OCI-LY7 (cell line): Measurements from ENCODE around the gene LOXHD1. TPM values are rescaled to one million over a fixed set of nuclear protein-coding genes. Genes with fewer than 3 reads are reported as not detected.

Source experiments
- BruUV-seq: library from RNA; stranded (reverse); fragments of 400-500 nt; replicated peaks from 2 replicates; lab custom pipeline; 2021; lab: Mats Ljungman, UMichigan
- CTCF ChIA-PET: fragments of 300-600 bp; sonication (Branson Sonifier 250); formaldehyde crosslinking; loops from one replicate; lab custom pipeline; 2022; ENCODE audit warnings: antibody characterized with exemption; ENCODE audit not compliant: unreplicated experiment; lab: Charles Lee
- POLR2A ChIA-PET: fragments of 300-600 bp; sonication (Branson Sonifier 250); formaldehyde crosslinking; loops from one replicate; lab custom pipeline; 2022; ENCODE audit warnings: antibody characterized with exemption; lab: Charles Lee
- DNase-seq: peaks from one replicate; pipeline ENCODE4 v3.0.0-alpha.2; 2015; ENCODE audit warnings: low spot score
- H2AFZ ChIP-seq: fragments of 200-600 bp; sonication (generic), shearing (Covaris generic); 2 replicates; pipeline ENCODE4 v1.6.1; 2014; ENCODE audit warnings: mild to moderate bottlenecking, antibody characterized with exemption, low read length, moderate library complexity
- H3K27ac ChIP-seq: fragments of 200-600 bp; sonication (generic); 2 replicates; pipeline ENCODE4 v1.5.1; 2014; ENCODE audit warnings: mixed run types, low read depth, mild to moderate bottlenecking, moderate library complexity, low read length, inconsistent platforms; ENCODE audit not compliant: poor library complexity, severe bottlenecking
- H3K36me3 ChIP-seq: fragments of 200-600 bp; sonication (generic); 2 replicates; pipeline ENCODE4 v1.6.1; 2014; ENCODE audit warnings: mild to moderate bottlenecking, antibody characterized with exemption, low read length, moderate library complexity, mixed read lengths; ENCODE audit not compliant: insufficient read depth
- H3K4me1 ChIP-seq: fragments of 200-600 bp; sonication (generic); 2 replicates; pipeline ENCODE4 v1.5.1; 2014; ENCODE audit warnings: mild to moderate bottlenecking, low read length; ENCODE audit not compliant: insufficient read depth, poor library complexity, severe bottlenecking
- H3K4me2 ChIP-seq: fragments of 200-600 bp; sonication (generic); 2 replicates; pipeline ENCODE4 v1.6.1; 2014; ENCODE audit warnings: mild to moderate bottlenecking, low read length
- H3K4me3 ChIP-seq: fragments of 200-600 bp; sonication (generic); 2 replicates; pipeline ENCODE4 v1.5.1; 2014; ENCODE audit warnings: mild to moderate bottlenecking, low read depth, low read length; ENCODE audit not compliant: poor library complexity, severe bottlenecking
- H3K79me2 ChIP-seq: fragments of 200-600 bp; sonication (generic); 2 replicates; pipeline ENCODE4 v1.6.1; 2016; ENCODE audit warnings: low read depth, mild to moderate bottlenecking, low read length, moderate library complexity, mixed read lengths; ENCODE audit not compliant: insufficient read depth
- H3K9me2 ChIP-seq: fragments of 200-600 bp; sonication (generic); 2 replicates; pipeline ENCODE4 v1.6.1; 2016; ENCODE audit warnings: mild to moderate bottlenecking, low read length, mixed read lengths; ENCODE audit not compliant: insufficient read depth
- H3K9me3 ChIP-seq: fragments of 200-600 bp; sonication (generic); 2 replicates; pipeline ENCODE4 v1.6.1; 2014; ENCODE audit warnings: mild to moderate bottlenecking, mixed run types, low read length, mixed read lengths
- H4K20me1 ChIP-seq: fragments of 200-600 bp; sonication (generic); 2 replicates; pipeline ENCODE4 v1.6.1; 2014; ENCODE audit warnings: mild to moderate bottlenecking, antibody characterized with exemption, low read length, moderate library complexity, mixed read lengths; ENCODE audit not compliant: insufficient read depth
- EZH2phosphoT487 ChIP-seq: fragments of 200-600 bp; sonication (generic); IDR thresholded peaks from 2 replicates; pipeline ENCODE4 v1.6.1; 2018; ENCODE audit warnings: low read depth, borderline replicate concordance, mild to moderate bottlenecking, mixed run types, antibody characterized with exemption, low read length, moderate library complexity, mixed read lengths
- intact Hi-C: fragments of 100-400 bp; cut with micrococcal nuclease; formaldehyde crosslinking; loops from one replicate; pipeline ENCODE4 v1.10.0; 2022; ENCODE audit not compliant: unreplicated experiment
- total RNA-seq, 2 experiments: library from RNA; depleted of rRNA in 1 of 2; stranded (reverse); fragments of >200 nt in 1 of 2; shearing (Covaris generic) in 1 of 2; gene quantifications; 2 replicates each; pipeline ENCODE4 v1.2.3, GENCODE V29; 2014 to 2022
- TF ChIP-seq, protein P1 (sequence below): fragments of 200-600 bp; sonication (generic); conservative IDR thresholded peaks from 2 replicates; pipeline ENCODE4 v1.5.1; 2014; ENCODE audit warnings: mild to moderate bottlenecking, antibody characterized with exemption, low read length, moderate library complexity, mixed read lengths

Gene LOXHD1
- total RNA-seq, 2 experiments from 2014 or later, result not detected

- H3K4me1 ChIP-seq, result peaks cover 10% of the 10 kb centered on the region
- no peaks in the 10 kb centered on the region for H3K9me2 ChIP-seq
- intact Hi-C loops, result no loop called here
- TF ChIP-seq, protein P1, sequence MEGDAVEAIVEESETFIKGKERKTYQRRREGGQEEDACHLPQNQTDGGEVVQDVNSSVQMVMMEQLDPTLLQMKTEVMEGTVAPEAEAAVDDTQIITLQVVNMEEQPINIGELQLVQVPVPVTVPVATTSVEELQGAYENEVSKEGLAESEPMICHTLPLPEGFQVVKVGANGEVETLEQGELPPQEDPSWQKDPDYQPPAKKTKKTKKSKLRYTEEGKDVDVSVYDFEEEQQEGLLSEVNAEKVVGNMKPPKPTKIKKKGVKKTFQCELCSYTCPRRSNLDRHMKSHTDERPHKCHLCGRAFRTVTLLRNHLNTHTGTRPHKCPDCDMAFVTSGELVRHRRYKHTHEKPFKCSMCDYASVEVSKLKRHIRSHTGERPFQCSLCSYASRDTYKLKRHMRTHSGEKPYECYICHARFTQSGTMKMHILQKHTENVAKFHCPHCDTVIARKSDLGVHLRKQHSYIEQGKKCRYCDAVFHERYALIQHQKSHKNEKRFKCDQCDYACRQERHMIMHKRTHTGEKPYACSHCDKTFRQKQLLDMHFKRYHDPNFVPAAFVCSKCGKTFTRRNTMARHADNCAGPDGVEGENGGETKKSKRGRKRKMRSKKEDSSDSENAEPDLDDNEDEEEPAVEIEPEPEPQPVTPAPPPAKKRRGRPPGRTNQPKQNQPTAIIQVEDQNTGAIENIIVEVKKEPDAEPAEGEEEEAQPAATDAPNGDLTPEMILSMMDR, result no peak
- TF ChIP-seq EZH2phosphoT487, result no peak
- no peak for DNase-seq
- ChIA-PET POLR2A (no interaction called here), CTCF (no interaction called here)
- H3K4me3 ChIP-seq, result no peak overlapping the region
- no peak overlapping the region for H3K27ac ChIP-seq
- H3K79me2 ChIP-seq, result no peaks in the 10 kb centered on the region
- BruUV-seq, result no TSS peak
- H4K20me1 ChIP-seq, result no peaks in the 10 kb centered on the region
- no peaks in the 10 kb centered on the region for H3K36me3 ChIP-seq
- H3K9me3 ChIP-seq, result no peaks in the 10 kb centered on the region
- no peak overlapping the region for H2AFZ ChIP-seq
- no peak overlapping the region for H3K4me2 ChIP-seq
These were observed 11.7 kb upstream of the LOXHD1 start for GRCh38 chr18:46668694-46669093.

GRCh38 chr18:46668135-46668534, 11.1 kb upstream of the LOXHD1 start:
- BruUV-seq, result no TSS peak
- no peak overlapping the region for H2AFZ ChIP-seq
- H3K79me2 ChIP-seq, result no peaks in the 10 kb centered on the region
- H3K27ac ChIP-seq, result no peak overlapping the region
- H3K9me2 ChIP-seq, result no peaks in the 10 kb centered on the region
- H3K4me1 ChIP-seq, result peaks cover 10% of the 10 kb centered on the region
- ChIA-PET POLR2A (no interaction called here), CTCF (no interaction called here)
- H3K4me3 ChIP-seq, result no peak overlapping the region
- intact Hi-C loops, result no loop called here
- no peak overlapping the region for H3K4me2 ChIP-seq
- TF ChIP-seq, protein P1, result no peak
- no peak for TF ChIP-seq EZH2phosphoT487
- H3K9me3 ChIP-seq, result no peaks in the 10 kb centered on the region
- no peaks in the 10 kb centered on the region for H3K36me3 ChIP-seq
- no peak for DNase-seq
- no peaks in the 10 kb centered on the region for H4K20me1 ChIP-seq

GRCh38 chr18:46663539-46663938, 6.5 kb upstream of the LOXHD1 start:
- H3K9me2 ChIP-seq, result no peaks in the 10 kb centered on the region
- intact Hi-C loops, result no loop called here
- POLR2A ChIA-PET, result no interaction called here
- DNase-seq, result no peak
- H3K27ac ChIP-seq, result no peak overlapping the region
- H2AFZ ChIP-seq, result no peak overlapping the region
- no peak overlapping the region for H3K4me3 ChIP-seq
- no peaks in the 10 kb centered on the region for H3K79me2 ChIP-seq
- no peaks in the 10 kb centered on the region for H3K4me1 ChIP-seq
- no peaks in the 10 kb centered on the region for H4K20me1 ChIP-seq
- TF ChIP-seq EZH2phosphoT487, result no peak
- TF ChIP-seq, protein P1, result no peak
- BruUV-seq, result no TSS peak
- CTCF ChIA-PET, result no interaction called here
- H3K36me3 ChIP-seq, result no peaks in the 10 kb centered on the region
- no peak overlapping the region for H3K4me2 ChIP-seq
- H3K9me3 ChIP-seq, result no peaks in the 10 kb centered on the region
